HepG2 (cell line): ENCODE data around the gene PDGFRB. TPM values are rescaled to one million over a fixed set of nuclear protein-coding genes. Genes with fewer than 3 reads are reported as not detected.

ENCODE experiments used
- KDM6A ChIP-seq: IDR thresholded peaks from 2 replicates; pipeline ENCODE4 v1.6.1; 2016; ENCODE audit warnings: low read depth
- polyA plus RNA-seq, 8 experiments: library from polyadenylated mRNA; depleted of rRNA in 3 of 8; stranded (reverse) in 7 of 8; unstranded in 1 of 8; fragments of >200 nt; fragmentation: Illumina TruSeq in 4 of 8; extraction: Trizol in 4 of 8; gene quantifications; 2 replicates each; pipeline versions ENCODE4 v1.2.1 to v1.2.3, GENCODE V29; 2011 to 2016; ENCODE audit warnings: low read depth in 4 of 8, missing spikeins in 1 of 8, mixed read lengths in 1 of 8; ENCODE audit not compliant: insufficient read depth in 1 of 8
- total RNA-seq, 5 experiments: library from RNA; depleted of rRNA; stranded (reverse); fragments of >200 nt; fragmentation: Illumina TruSeq; extraction: Trizol; gene quantifications; 2 replicates each; pipeline ENCODE4 v1.2.3, GENCODE V29; 2016; ENCODE audit warnings: low read depth in 1 of 5
- TF ChIP-seq, protein P1 (sequence below): sonication (generic); formaldehyde crosslinking; IDR thresholded peaks from 2 replicates; pipeline ENCODE4 v1.4.0; 2020; ENCODE audit warnings: missing genetic modification reagents
- TF ChIP-seq, protein P2 (sequence below): sonication (generic); formaldehyde crosslinking; conservative IDR thresholded peaks from 2 replicates; pipeline ENCODE4 v1.4.0; 2020; ENCODE audit warnings: mild to moderate bottlenecking, missing genetic modification reagents, moderate library complexity
- TF ChIP-seq, protein P3 (sequence below), 2 experiments: sonication (generic) in 1 of 2; formaldehyde crosslinking in 1 of 2; IDR thresholded peaks; 2 replicates each; pipeline versions ENCODE4 v1.4.0 to v1.6.1; 2016 to 2020; ENCODE audit warnings: borderline replicate concordance in 1 of 2, low read depth in 1 of 2, mild to moderate bottlenecking in 1 of 2, missing genetic modification reagents in 1 of 2

PDGFRB gene
- total and polyA plus RNA-seq, 2 of the 13 experiments (the other 11 are each of a cell fraction or from before 2014, with no cell fraction given), result 4.0 to 21.0 TPM

DNA sequence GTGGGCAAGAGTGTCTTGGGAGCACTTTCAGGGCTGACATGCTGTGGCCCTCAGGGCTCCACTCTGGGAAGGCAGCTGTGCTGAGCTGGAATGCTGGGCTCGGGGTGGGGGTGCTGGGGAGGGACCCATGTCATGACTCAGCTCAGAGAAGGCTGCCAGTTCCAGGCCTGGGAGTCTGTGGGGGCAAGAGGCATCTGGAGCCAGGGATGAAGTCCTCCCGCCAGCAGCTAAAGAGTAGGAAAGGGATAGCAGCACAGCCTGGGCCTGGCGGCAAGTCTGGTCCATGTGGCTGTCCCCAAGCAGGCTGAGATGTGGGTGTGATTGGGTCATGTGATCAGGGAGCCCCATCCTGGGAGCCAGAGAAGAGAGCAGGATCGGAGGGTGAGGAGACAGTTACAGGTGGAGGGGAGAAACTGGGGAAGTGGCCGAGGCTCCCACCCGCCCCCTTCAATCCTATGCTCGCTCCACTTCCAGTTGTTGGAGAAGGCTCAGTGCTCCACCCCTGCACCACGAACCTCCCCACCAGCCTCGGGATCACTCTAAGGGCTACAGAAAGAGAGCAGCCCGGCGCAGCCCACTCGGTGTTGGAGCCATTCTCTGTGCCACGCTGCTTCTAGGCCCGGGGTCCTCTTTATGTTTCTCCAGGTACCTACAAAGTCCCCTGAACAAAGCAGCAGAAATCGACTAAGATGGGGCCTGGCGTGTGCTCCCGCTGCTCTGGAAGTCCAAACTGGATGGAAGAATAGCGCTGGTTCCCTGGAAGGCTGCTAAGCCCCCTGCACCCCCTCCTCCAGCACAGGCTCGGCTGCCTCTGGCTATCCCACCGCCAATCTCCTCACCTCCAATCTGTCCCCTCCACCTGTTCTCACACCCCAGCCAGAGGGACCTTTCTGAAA is 12.0 kb downstream of the PDGFRB start (continued):
- TF ChIP-seq, protein P1, sequence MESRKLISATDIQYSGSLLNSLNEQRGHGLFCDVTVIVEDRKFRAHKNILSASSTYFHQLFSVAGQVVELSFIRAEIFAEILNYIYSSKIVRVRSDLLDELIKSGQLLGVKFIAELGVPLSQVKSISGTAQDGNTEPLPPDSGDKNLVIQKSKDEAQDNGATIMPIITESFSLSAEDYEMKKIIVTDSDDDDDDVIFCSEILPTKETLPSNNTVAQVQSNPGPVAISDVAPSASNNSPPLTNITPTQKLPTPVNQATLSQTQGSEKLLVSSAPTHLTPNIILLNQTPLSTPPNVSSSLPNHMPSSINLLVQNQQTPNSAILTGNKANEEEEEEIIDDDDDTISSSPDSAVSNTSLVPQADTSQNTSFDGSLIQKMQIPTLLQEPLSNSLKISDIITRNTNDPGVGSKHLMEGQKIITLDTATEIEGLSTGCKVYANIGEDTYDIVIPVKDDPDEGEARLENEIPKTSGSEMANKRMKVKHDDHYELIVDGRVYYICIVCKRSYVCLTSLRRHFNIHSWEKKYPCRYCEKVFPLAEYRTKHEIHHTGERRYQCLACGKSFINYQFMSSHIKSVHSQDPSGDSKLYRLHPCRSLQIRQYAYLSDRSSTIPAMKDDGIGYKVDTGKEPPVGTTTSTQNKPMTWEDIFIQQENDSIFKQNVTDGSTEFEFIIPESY (CRISPR knock-in tag), result peak; percentile 96
- TF ChIP-seq, protein P2, sequence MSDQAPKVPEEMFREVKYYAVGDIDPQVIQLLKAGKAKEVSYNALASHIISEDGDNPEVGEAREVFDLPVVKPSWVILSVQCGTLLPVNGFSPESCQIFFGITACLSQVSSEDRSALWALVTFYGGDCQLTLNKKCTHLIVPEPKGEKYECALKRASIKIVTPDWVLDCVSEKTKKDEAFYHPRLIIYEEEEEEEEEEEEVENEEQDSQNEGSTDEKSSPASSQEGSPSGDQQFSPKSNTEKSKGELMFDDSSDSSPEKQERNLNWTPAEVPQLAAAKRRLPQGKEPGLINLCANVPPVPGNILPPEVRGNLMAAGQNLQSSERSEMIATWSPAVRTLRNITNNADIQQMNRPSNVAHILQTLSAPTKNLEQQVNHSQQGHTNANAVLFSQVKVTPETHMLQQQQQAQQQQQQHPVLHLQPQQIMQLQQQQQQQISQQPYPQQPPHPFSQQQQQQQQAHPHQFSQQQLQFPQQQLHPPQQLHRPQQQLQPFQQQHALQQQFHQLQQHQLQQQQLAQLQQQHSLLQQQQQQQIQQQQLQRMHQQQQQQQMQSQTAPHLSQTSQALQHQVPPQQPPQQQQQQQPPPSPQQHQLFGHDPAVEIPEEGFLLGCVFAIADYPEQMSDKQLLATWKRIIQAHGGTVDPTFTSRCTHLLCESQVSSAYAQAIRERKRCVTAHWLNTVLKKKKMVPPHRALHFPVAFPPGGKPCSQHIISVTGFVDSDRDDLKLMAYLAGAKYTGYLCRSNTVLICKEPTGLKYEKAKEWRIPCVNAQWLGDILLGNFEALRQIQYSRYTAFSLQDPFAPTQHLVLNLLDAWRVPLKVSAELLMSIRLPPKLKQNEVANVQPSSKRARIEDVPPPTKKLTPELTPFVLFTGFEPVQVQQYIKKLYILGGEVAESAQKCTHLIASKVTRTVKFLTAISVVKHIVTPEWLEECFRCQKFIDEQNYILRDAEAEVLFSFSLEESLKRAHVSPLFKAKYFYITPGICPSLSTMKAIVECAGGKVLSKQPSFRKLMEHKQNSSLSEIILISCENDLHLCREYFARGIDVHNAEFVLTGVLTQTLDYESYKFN, result 0 out of 2 replicates have a peak, but pooled peaks have one; percentile 45
- TF ChIP-seq, protein P3, sequence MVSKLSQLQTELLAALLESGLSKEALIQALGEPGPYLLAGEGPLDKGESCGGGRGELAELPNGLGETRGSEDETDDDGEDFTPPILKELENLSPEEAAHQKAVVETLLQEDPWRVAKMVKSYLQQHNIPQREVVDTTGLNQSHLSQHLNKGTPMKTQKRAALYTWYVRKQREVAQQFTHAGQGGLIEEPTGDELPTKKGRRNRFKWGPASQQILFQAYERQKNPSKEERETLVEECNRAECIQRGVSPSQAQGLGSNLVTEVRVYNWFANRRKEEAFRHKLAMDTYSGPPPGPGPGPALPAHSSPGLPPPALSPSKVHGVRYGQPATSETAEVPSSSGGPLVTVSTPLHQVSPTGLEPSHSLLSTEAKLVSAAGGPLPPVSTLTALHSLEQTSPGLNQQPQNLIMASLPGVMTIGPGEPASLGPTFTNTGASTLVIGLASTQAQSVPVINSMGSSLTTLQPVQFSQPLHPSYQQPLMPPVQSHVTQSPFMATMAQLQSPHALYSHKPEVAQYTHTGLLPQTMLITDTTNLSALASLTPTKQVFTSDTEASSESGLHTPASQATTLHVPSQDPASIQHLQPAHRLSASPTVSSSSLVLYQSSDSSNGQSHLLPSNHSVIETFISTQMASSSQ (IDR thresholded peaks at IDR 0.05; ENCODE audit: low read depth), result no peak; the same call in 1 of the 2 replicates
- TF ChIP-seq, protein P3 (CRISPR knock-in tag; IDR thresholded peaks at IDR 0.05; ENCODE audit: borderline replicate concordance), result 0 out of 2 replicates have a peak, but pooled peaks have one; percentile 48
- TF ChIP-seq KDM6A (CRISPR knock-in tag), result 0 out of 2 replicates have a peak, but pooled peaks have one; percentile 0
